Gastroesophageal sphincter (tissue), 4 donors: Measurements from ENCODE around the gene TRNP1. TPM values are rescaled to one million over a fixed set of nuclear protein-coding genes. Genes with fewer than 3 reads are reported as not detected.

Experiments
- ATAC-seq: fragments of 150-250 bp; one replicate; pipeline ENCODE4 v1.9.1; 2016; ENCODE audit warnings: mild to moderate bottlenecking, moderate library complexity
- H3K27ac ChIP-seq, 4 donors: fragments of 200-600 bp; sonication (generic) in 3 of 4; 1 replicate in 3 of 4; 2 replicates in 1 of 4; pipeline ENCODE4 v1.5.1; 2016 to 2019
- H3K27me3 ChIP-seq: fragments of 200-600 bp; sonication (generic); one replicate; pipeline ENCODE4 v1.5.1; 2019
- H3K36me3 ChIP-seq, 2 donors: fragments of 200-600 bp; sonication (generic); one replicate each; pipeline ENCODE4 v1.5.1; 2019; ENCODE audit warnings: control low read depth in 1 of 2
- H3K4me1 ChIP-seq, 3 donors: fragments of 200-600 bp; sonication (generic); 1 replicate in 2 of 3; 2 replicates in 1 of 3; pipeline ENCODE4 v1.5.1; 2016 to 2019; ENCODE audit warnings: control low read depth in 2 of 3
- H3K4me3 ChIP-seq, 2 donors: fragments of 200-600 bp; sonication (generic); one replicate each; pipeline ENCODE4 v1.5.1; 2019; ENCODE audit warnings: mild to moderate bottlenecking in 1 of 2, moderate library complexity in 1 of 2
- H3K9me3 ChIP-seq, 3 donors: fragments of 200-600 bp; sonication (generic); one replicate each; pipeline ENCODE4 v1.5.1; 2017 to 2019; ENCODE audit warnings: control low read depth in 2 of 3
- CTCF ChIP-seq, 4 experiments: fragments of 200-600 bp in 2 of 4; fragments of 450-650 bp in 2 of 4; sonication (generic) in 1 of 4; IDR thresholded peaks; one replicate each; pipeline ENCODE4 v1.5.1; 2017 to 2019; ENCODE audit warnings: antibody characterized with exemption in 4 of 4, mild to moderate bottlenecking in 2 of 4, moderate library complexity in 2 of 4
- EP300 ChIP-seq: sonication (generic); formaldehyde crosslinking; IDR thresholded peaks from one replicate; pipeline ENCODE4 v1.6.1; 2017; ENCODE audit warnings: antibody characterized with exemption, mild to moderate bottlenecking
- POLR2A ChIP-seq, 2 donors: fragments of 450-650 bp; IDR thresholded peaks; one replicate each; pipeline ENCODE4 v1.6.1; 2017; ENCODE audit warnings: antibody characterized with exemption in 2 of 2, mild to moderate bottlenecking in 2 of 2, moderate library complexity in 1 of 2
- POLR2AphosphoS5 ChIP-seq: sonication (generic); formaldehyde crosslinking; IDR thresholded peaks from one replicate; pipeline ENCODE4 v1.6.1; 2017; ENCODE audit warnings: antibody characterized with exemption
- WGBS, 2 donors: methylation state at CpG; one replicate each; pipeline ENCODE4 v1.1.5; 2018; ENCODE audit warnings: low coverage in 1 of 2; 5-methylcytosine and 5-hydroxymethylcytosine counted together
- total RNA-seq, 4 donors: library from RNA; depleted of rRNA; stranded (reverse); fragments of >200 nt; gene quantifications; one replicate each; pipeline ENCODE4 v1.1.0, GENCODE V29; 2016

TRNP1 gene
- total RNA-seq, 4 donors from 2014 or later = 15.9 to 48.4 (median 38.8) TPM

DNA sequence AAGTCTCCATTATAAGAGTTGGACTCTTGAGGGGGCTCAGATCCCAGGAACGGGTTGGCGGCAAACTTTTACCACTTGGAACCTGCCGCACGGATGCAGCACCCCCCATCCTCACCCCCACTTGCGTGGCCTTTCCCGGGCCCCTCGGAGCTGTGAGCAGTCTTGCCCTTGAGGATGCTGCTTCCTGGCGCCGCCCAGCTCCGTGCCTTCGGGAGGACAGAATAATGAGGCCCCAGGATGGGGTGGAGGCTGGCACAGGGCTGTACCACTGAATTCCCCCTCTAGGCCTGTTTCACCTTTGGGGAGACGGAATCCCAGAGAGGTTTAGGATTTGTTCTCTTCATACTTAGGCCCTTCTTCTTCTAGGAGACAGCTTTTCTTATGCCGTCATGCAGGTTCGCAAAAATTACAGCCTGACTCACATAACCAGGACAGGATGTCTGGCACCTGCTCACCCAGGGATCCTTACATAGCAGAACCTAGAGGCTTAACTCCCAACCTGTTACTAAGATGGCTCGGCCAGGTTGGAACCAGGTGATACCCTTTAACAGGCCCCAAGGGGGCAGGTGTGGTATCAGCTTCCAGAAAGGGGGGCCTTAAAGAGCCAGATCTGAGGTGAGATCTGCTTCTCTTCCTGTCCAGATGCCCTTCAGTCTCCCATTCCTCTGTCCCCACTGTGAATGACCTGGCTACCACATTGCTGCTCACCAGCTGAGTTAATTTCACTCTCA lies 1.5 kb downstream of the TRNP1 start:
- H3K27ac ChIP-seq = peak overlapping the region; percentile 70 to 93 (median 92)
- no peak for ATAC-seq
- TF ChIP-seq POLR2AphosphoS5 = no peak
- TF ChIP-seq CTCF (IDR thresholded peaks at IDR 0.05) = no peak
- no peak for TF ChIP-seq EP300
- TF ChIP-seq POLR2A (IDR thresholded peaks at IDR 0.05) = no peak

GRCh38 chr1:26996024-26996423 lies 2.5 kb downstream of the TRNP1 start:
- 60% methylated on average over 1 of the region's 1 CpG; no CpG with 5 or more reads in 1 of the 2 donors for WGBS, 2 donors
- ATAC-seq = no peak
- Histone ChIP-seq H3K9me3 (no peaks in the 10 kb centered on the region), H3K27ac (peak overlapping the region in 3 of 4 donors; percentile 90 to 93 (median 93)), H3K4me1 (peaks cover 18 to 79% (median 30%) of the 10 kb centered on the region in 3 donors), H3K36me3 (no peaks in the 10 kb centered on the region), H3K27me3 (peaks cover 28% of the 10 kb centered on the region), H3K4me3 (peak overlapping the region in 1 of 2 donors; percentile 4)
- TF ChIP-seq POLR2A (IDR thresholded peaks at IDR 0.05) = no peak
- TF ChIP-seq POLR2AphosphoS5 = no peak
- no peak for TF ChIP-seq EP300
- no peak for TF ChIP-seq CTCF (IDR thresholded peaks at IDR 0.05)

More for the DNA sequence above, 1.5 kb downstream of the TRNP1 start:
- Histone ChIP-seq H3K4me3 (peak overlapping the region; percentile 57 to 91), H3K4me1 (peaks cover 14 to 69% (median 22%) of the 10 kb centered on the region in 3 donors), H3K9me3 (no peaks in the 10 kb centered on the region), H3K36me3 (no peaks in the 10 kb centered on the region), H3K27me3 (peaks cover 30% of the 10 kb centered on the region)
- WGBS, 2 donors = 40% methylated on average over 9 of the region's 15 CpGs; no CpG with 5 or more reads in 1 of the 2 donors

DNA sequence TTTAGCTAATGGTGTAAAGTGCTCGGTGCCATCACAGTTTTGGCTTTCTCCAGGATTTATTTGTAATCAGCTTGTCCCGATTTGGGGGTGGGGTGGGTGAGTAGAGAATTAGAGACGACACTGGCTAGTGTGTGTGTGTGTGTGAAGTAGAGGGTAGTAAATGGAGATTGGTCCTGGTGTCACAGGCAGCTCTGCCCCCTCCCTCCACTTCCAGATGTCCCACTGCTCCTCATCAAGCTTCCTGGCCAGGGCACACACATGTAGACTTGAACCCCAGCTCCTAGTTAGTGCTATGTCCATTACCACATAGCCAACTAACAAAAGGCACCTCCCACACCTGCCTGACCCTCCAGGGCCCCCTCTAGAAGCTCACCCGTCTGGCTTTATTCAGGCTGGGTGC lies 3.2 kb downstream of the TRNP1 start:
- H3K9me3 ChIP-seq = no peaks in the 10 kb centered on the region
- peaks cover 22% of the 10 kb centered on the region for H3K27me3 ChIP-seq
- WGBS, 2 donors = 60 to 62% methylated on average over 1 to 2 of the region's 4 CpGs
- no peaks in the 10 kb centered on the region for H3K36me3 ChIP-seq
- peak overlapping the region in 3 of 4 donors; percentile 90 to 93 (median 93) for H3K27ac ChIP-seq
- TF ChIP-seq CTCF (IDR thresholded peaks at IDR 0.05) (no peak), POLR2AphosphoS5 (no peak)
- no peak for ATAC-seq
- peaks cover 18 to 86% (median 31%) of the 10 kb centered on the region in 3 donors for H3K4me1 ChIP-seq
- peak overlapping the region in 1 of 2 donors; percentile 4 for H3K4me3 ChIP-seq

GRCh38 chr1:26998429-26999300 lies 5.2 kb downstream of the TRNP1 start:
- Histone ChIP-seq H3K36me3 (peaks cover 0 to 13% of the 10 kb centered on the region in 2 donors), H3K4me1 (peaks cover 15 to 94% (median 37%) of the 10 kb centered on the region in 3 donors), H3K27ac (peak overlapping the region; percentile 87 to 98 (median 93)), H3K4me3 (no peak overlapping the region), H3K9me3 (no peaks in the 10 kb centered on the region), H3K27me3 (peaks cover 3% of the 10 kb centered on the region)
- TF ChIP-seq POLR2AphosphoS5 (no peak), EP300 (no peak), CTCF (IDR thresholded peaks at IDR 0.05) (no peak), POLR2A (IDR thresholded peaks at IDR 0.05) (no peak)
- ATAC-seq = no peak
- WGBS, 2 donors = 80 to 83% methylated on average over 2 to 3 of the region's 11 CpGs
